H1 (cell line): ENCODE results near the gene ADPGK. TPM values are rescaled to one million over a fixed set of nuclear protein-coding genes. Genes with fewer than 3 reads are reported as not detected.

Experiments
- EGR1 ChIP-seq: IDR thresholded peaks from 2 replicates; pipeline ENCODE4 v1.6.1; 2011; ENCODE audit warnings: low read depth, low read length, borderline replicate concordance
- GTF2F1 ChIP-seq: IDR thresholded peaks from 2 replicates; pipeline ENCODE4 v1.6.1; 2012; ENCODE audit warnings: low read depth, low read length, improper control_type of control experiment, borderline replicate concordance
- SP1 ChIP-seq: IDR thresholded peaks from 2 replicates; pipeline ENCODE4 v1.6.1; 2011; ENCODE audit warnings: low read depth, low read length
- TAF7 ChIP-seq: optimal IDR thresholded peaks from 2 replicates; pipeline ENCODE3; 2011; ENCODE audit warnings: low read depth, mild to moderate bottlenecking, inconsistent platforms, low read length, moderate library complexity, borderline replicate concordance
- polyA plus RNA-seq, 7 experiments: library from polyadenylated mRNA; depleted of rRNA in 3 of 7; stranded (reverse) in 5 of 7; unstranded in 2 of 7; fragments of >200 nt in 5 of 7; fragments of 200-250 nt in 2 of 7; gene quantifications; 1 replicate in 5 of 7; 2 replicates in 1 of 7; 4 replicates in 1 of 7; pipeline versions ENCODE4 v1.2.1 to v1.2.3, GENCODE V29; 2011 to 2013; ENCODE audit warnings: missing spikeins in 2 of 7, mixed read lengths in 2 of 7
- total RNA-seq: library from RNA; stranded (reverse); fragmentation: NEBNext Ultra II Directional; extraction: Animal tissue kit (Norgen Biotek cat#: 25700); gene quantifications from 2 replicates; pipeline ENCODE4 v1.2.1, GENCODE V29; 2021
- TF ChIP-seq, protein P1 (sequence below), 3 experiments: IDR thresholded peaks; 1 replicate in 2 of 3; 2 replicates in 1 of 3; pipeline versions ENCODE4 v1.5.1 to v1.6.1; 2011; ENCODE audit warnings: low read length in 3 of 3, mild to moderate bottlenecking in 3 of 3, inconsistent platforms in 2 of 3, low read depth in 1 of 3, moderate library complexity in 1 of 3; ENCODE audit not compliant: insufficient read depth in 1 of 3; ENCODE audit errors: control extremely low read depth in 1 of 3
- TF ChIP-seq, protein P2 (sequence below): IDR thresholded peaks from 2 replicates; pipeline ENCODE4 v1.6.1; 2012; ENCODE audit warnings: low read length, inconsistent platforms

Gene ADPGK
- total and polyA plus RNA-seq, 2 of the 8 experiments (the other 6 are each of a cell fraction or from before 2014, with no cell fraction given) = 32.2 to 38.2 TPM

DNA sequence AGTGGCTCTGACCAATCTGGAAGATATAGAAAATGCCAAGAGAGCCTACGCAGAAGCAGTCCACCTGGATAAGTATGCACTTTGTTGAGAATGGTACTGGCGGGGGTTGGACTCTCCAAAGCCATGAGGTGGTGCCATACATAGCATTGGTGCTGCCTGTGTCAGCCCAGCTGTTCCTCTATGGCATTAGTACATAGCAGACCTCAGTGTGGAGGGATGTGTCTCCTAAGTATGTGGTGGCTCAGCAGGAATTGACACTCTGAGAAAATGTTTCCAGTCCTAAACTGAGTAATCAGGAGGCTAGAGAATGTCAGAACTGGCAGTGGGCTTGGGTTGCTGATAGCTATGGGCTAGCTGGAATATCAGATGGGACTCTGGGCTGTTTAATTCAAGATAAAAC lies 48.4 kb downstream of the ADPGK start (continued):
- TF ChIP-seq, protein P1, sequence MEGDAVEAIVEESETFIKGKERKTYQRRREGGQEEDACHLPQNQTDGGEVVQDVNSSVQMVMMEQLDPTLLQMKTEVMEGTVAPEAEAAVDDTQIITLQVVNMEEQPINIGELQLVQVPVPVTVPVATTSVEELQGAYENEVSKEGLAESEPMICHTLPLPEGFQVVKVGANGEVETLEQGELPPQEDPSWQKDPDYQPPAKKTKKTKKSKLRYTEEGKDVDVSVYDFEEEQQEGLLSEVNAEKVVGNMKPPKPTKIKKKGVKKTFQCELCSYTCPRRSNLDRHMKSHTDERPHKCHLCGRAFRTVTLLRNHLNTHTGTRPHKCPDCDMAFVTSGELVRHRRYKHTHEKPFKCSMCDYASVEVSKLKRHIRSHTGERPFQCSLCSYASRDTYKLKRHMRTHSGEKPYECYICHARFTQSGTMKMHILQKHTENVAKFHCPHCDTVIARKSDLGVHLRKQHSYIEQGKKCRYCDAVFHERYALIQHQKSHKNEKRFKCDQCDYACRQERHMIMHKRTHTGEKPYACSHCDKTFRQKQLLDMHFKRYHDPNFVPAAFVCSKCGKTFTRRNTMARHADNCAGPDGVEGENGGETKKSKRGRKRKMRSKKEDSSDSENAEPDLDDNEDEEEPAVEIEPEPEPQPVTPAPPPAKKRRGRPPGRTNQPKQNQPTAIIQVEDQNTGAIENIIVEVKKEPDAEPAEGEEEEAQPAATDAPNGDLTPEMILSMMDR (IDR thresholded peaks at IDR 0.05; ENCODE audit: control extremely low read depth in 1 of 3, insufficient read depth in 1 of 3, low read depth in 1 of 3, low read length in 3 of 3) = no peak
- no peak for TF ChIP-seq GTF2F1
- TF ChIP-seq, protein P2, sequence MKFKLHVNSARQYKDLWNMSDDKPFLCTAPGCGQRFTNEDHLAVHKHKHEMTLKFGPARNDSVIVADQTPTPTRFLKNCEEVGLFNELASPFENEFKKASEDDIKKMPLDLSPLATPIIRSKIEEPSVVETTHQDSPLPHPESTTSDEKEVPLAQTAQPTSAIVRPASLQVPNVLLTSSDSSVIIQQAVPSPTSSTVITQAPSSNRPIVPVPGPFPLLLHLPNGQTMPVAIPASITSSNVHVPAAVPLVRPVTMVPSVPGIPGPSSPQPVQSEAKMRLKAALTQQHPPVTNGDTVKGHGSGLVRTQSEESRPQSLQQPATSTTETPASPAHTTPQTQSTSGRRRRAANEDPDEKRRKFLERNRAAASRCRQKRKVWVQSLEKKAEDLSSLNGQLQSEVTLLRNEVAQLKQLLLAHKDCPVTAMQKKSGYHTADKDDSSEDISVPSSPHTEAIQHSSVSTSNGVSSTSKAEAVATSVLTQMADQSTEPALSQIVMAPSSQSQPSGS = no peak
- TF ChIP-seq SP1 = no peak
- no peak for TF ChIP-seq EGR1
- no peak for TF ChIP-seq TAF7
